Suprapubic skin (tissue), 4 donors: ENCODE measurements around the gene GSTM2. TPM values are rescaled to one million over a fixed set of nuclear protein-coding genes. Genes with fewer than 3 reads are reported as not detected.
"Not testable (repeated sequence)": the region's sequence is repeated elsewhere in the genome, so short reads cannot be mapped to it uniquely, and the experiment has no call there.

Experiments
- DNase-seq, 2 donors: peaks; one replicate each; pipeline ENCODE4 v3.0.0-alpha.2; 2019; ENCODE audit warnings: low spot score in 2 of 2
- H3K27ac ChIP-seq: fragments of 200-600 bp; sonication (generic); one replicate; pipeline ENCODE4 v1.5.1; 2019
- H3K27me3 ChIP-seq: fragments of 200-600 bp; sonication (generic); one replicate; pipeline ENCODE4 v1.5.1; 2019
- H3K36me3 ChIP-seq: fragments of 200-600 bp; sonication (generic); one replicate; pipeline ENCODE4 v1.5.1; 2019
- H3K4me1 ChIP-seq: fragments of 200-600 bp; sonication (generic); one replicate; pipeline ENCODE4 v1.5.1; 2019
- H3K4me3 ChIP-seq: fragments of 200-600 bp; sonication (generic); one replicate; pipeline ENCODE4 v1.5.1; 2019; ENCODE audit warnings: mild to moderate bottlenecking
- H3K9me3 ChIP-seq: fragments of 200-600 bp; sonication (generic); one replicate; pipeline ENCODE4 v1.5.1; 2019
- EP300 ChIP-seq: sonication (generic); formaldehyde crosslinking; IDR thresholded peaks from one replicate; pipeline ENCODE4 v1.6.1; 2017; ENCODE audit warnings: antibody characterized with exemption
- POLR2A ChIP-seq, 2 donors: fragments of 450-650 bp; IDR thresholded peaks; one replicate each; pipeline ENCODE4 v1.6.1; 2017; ENCODE audit warnings: antibody characterized with exemption in 2 of 2, mild to moderate bottlenecking in 2 of 2, moderate library complexity in 2 of 2
- POLR2AphosphoS5 ChIP-seq, 3 donors: sonication (generic); formaldehyde crosslinking; IDR thresholded peaks; one replicate each; pipeline ENCODE4 v1.6.1; 2017; ENCODE audit warnings: antibody characterized with exemption in 3 of 3
- WGBS: methylation state at CpG from one replicate; pipeline ENCODE4 v1.1.5; 2018; 5-methylcytosine and 5-hydroxymethylcytosine counted together
- total RNA-seq, 4 donors: library from RNA; depleted of rRNA; stranded (reverse); fragments of >200 nt; gene quantifications; one replicate each; pipeline ENCODE4 v1.1.0, GENCODE V29; 2016
- TF ChIP-seq, protein P1 (sequence below), 2 donors: fragments of 200-600 bp in 1 of 2; fragments of 450-650 bp in 1 of 2; sonication (generic) in 1 of 2; IDR thresholded peaks; one replicate each; pipeline ENCODE4 v1.5.1; 2016 to 2019; ENCODE audit warnings: antibody characterized with exemption in 2 of 2, mild to moderate bottlenecking in 1 of 2, moderate library complexity in 1 of 2

Gene GSTM2
- total RNA-seq, 4 donors from 2014 or later, result 103 to 366 (median 186) TPM

DNA sequence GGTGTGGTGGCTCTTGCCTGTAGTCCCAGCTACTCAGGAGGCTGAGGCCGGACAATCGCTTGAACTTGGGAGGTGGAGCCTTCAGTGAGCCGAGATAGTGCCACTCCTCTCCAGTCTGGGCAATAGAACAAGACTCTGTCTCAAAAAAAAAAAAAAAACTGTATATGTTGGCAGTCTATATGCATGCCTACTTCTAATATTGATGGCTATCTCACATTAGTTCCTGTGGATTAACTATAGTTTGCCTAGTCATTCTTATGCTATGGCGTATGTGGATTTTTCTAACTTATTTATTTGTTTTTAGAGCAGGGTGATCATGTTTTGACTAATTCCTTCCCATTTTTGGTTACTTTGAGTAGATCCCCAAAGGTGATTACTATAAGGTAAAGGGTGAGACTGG, 29.2 kb downstream of the GSTM2 start:
- no peaks in the 10 kb centered on the region for H3K9me3 ChIP-seq
- H3K27ac ChIP-seq, result no peak overlapping the region
- no peak overlapping the region for H3K4me3 ChIP-seq
- TF ChIP-seq POLR2A (IDR thresholded peaks at IDR 0.05) (no peak), POLR2AphosphoS5 (IDR thresholded peaks at IDR 0.05) (no peak), EP300 (no peak)
- TF ChIP-seq, protein P1, sequence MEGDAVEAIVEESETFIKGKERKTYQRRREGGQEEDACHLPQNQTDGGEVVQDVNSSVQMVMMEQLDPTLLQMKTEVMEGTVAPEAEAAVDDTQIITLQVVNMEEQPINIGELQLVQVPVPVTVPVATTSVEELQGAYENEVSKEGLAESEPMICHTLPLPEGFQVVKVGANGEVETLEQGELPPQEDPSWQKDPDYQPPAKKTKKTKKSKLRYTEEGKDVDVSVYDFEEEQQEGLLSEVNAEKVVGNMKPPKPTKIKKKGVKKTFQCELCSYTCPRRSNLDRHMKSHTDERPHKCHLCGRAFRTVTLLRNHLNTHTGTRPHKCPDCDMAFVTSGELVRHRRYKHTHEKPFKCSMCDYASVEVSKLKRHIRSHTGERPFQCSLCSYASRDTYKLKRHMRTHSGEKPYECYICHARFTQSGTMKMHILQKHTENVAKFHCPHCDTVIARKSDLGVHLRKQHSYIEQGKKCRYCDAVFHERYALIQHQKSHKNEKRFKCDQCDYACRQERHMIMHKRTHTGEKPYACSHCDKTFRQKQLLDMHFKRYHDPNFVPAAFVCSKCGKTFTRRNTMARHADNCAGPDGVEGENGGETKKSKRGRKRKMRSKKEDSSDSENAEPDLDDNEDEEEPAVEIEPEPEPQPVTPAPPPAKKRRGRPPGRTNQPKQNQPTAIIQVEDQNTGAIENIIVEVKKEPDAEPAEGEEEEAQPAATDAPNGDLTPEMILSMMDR (IDR thresholded peaks at IDR 0.05), result no peak
- H3K36me3 ChIP-seq, result no peaks in the 10 kb centered on the region
- no peaks in the 10 kb centered on the region for H3K4me1 ChIP-seq
- no CpG with 5 or more reads among the region's 4 CpGs for WGBS
- no peaks in the 10 kb centered on the region for H3K27me3 ChIP-seq
- no peak for DNase-seq

DNA sequence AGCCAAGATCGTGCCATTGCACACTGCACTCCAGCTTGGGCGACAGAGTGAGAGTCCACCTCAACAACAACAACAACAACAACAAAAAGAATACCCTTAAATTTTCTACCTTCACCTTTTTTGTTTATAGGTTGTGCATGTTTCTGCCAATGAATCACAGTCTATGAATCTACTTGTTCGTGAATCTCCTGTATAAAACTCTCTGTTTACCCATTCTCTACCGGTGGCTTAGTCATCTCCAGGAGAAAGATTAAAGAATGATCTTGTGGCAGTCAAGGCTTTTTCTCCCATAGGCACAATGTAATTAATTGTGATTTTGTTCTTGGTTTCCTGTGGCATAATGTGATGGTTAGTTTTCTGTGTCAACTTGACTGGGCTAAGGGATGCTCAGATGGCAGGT, 30.0 kb downstream of the GSTM2 start:
- H3K27me3 ChIP-seq, H3K9me3 ChIP-seq, H3K4me3 ChIP-seq, H3K36me3 ChIP-seq, H3K27ac ChIP-seq, DNase-seq, H3K4me1 ChIP-seq: not testable (repeated sequence)
- no CpG with 5 or more reads among the region's 4 CpGs for WGBS

DNA sequence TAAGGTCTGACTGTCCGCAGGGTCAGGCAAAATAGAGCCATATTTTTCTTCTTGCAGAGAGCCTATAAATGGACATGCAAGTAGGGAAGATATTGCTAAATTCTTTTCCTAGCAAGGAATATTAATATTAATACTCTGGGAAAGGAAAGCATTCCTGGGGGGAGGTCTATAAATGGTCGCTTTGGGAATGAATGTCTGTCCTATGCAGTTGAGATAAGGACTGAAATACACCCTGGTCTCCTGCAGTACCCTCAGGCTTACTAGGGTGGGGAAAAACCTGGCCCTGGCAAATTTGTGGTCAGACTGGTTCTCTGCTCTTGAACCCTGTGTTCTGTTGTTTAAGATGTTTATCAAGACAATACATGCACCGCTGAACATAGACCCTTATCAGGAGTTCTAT, 35.1 kb downstream of the GSTM2 start:
- WGBS, result 87% methylated on average over 3 of the region's 3 CpGs
- not testable (repeated sequence) for H3K4me1 ChIP-seq, H3K9me3 ChIP-seq, H3K27me3 ChIP-seq, H3K27ac ChIP-seq, H3K4me3 ChIP-seq, H3K36me3 ChIP-seq, DNase-seq

DNA sequence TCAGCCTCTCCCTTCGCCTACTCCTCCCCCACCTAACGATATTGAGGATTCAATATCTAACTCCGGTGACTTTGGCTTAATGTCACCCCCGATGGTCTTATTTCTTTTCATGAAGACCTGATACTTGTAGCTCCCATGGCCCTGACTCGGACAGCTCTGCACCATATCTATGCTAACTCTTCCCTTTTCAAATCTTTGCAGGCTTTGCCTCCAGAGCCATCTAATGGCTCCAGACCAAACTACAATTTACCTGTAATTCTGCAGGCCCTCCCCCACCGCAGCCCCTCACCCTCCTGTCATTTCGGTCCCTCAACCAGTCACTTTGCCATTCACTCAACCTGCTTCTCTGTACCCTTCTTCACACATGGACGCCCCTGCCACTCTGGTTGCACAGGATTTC, 36.3 kb downstream of the GSTM2 start:
- no peak overlapping the region for H3K4me3 ChIP-seq
- H3K27ac ChIP-seq, result no peak overlapping the region
- 79% methylated on average over 8 of the region's 8 CpGs for WGBS
- H3K27me3 ChIP-seq, result no peaks in the 10 kb centered on the region
- DNase-seq, result no peak
- no peak for TF ChIP-seq POLR2AphosphoS5 (IDR thresholded peaks at IDR 0.05)
- TF ChIP-seq, protein P1 (IDR thresholded peaks at IDR 0.05), result no peak
- no peak for TF ChIP-seq EP300
- TF ChIP-seq POLR2A (IDR thresholded peaks at IDR 0.05), result no peak
- no peaks in the 10 kb centered on the region for H3K9me3 ChIP-seq
- no peaks in the 10 kb centered on the region for H3K4me1 ChIP-seq
- H3K36me3 ChIP-seq, result no peaks in the 10 kb centered on the region

DNA sequence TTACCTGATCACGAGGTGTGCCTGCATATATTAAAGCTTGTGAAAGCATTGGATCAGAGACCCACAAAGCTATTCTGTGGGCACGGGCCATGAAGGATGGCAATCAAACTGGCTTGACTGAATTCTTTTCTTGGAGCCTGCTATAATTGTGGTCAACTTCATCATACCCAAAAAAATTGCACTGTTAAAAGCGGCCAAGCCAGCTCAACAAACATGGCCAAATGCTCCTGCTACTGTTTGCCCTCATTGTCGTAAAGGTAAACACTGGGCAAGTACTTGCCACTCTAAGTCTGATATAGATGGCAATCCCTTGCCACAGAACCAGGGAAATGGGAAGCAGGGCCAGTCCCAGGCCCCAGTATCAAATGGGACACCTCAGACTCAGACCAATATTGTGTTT, 37.6 kb downstream of the GSTM2 start:
- TF ChIP-seq POLR2AphosphoS5 (IDR thresholded peaks at IDR 0.05) (no peak), EP300 (no peak), POLR2A (IDR thresholded peaks at IDR 0.05) (no peak)
- TF ChIP-seq, protein P1 (IDR thresholded peaks at IDR 0.05), result no peak
- WGBS, result 87% methylated on average over 4 of the region's 4 CpGs
- Histone ChIP-seq H3K27ac (no peak overlapping the region), H3K36me3 (no peaks in the 10 kb centered on the region), H3K4me1 (no peaks in the 10 kb centered on the region), H3K4me3 (no peak overlapping the region), H3K27me3 (no peaks in the 10 kb centered on the region), H3K9me3 (no peaks in the 10 kb centered on the region)
- DNase-seq, result no peak

DNA sequence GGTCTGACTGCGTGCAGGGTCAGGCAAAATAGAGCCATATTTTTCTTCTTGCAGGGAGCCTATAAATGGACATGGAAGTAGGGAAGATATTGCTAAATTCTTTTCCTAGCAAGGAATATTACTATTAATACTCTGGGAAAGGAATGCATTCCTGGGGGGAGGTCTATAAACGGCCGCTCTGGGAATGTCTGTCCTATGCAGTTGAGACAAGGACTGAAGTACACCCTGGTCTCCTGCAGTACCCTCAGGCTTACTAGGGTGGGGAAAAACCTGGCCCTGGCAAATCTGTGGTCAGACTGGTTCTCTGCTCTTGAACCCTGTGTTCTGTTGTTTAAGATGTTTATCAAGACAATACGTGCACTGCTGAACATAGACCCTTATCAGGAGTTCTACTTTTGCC, 41.1 kb downstream of the GSTM2 start:
- not testable (repeated sequence) for H3K9me3 ChIP-seq, H3K36me3 ChIP-seq, H3K4me1 ChIP-seq, H3K27ac ChIP-seq, H3K27me3 ChIP-seq, DNase-seq, H3K4me3 ChIP-seq
- WGBS, result 62% methylated on average over 4 of the region's 4 CpGs

DNA sequence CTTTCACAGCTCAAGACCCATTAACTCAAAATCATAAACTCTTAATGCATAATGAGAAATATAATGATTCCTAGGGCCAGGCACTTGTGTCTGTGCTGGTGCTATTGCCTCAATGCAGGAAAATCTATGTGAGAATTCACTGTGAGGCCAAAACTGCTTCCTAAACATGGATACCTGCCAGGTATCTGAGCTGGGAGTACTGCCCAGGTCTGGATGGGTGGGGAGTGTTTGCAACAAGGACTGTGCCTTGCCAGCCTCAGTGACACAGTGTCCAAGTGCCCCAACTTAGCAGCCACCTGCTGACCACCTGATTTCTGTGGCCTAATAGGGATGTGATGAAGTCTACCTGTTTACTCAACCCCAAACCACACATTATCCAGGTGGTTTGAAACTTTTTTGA, 42.0 kb downstream of the GSTM2 start:
- DNase-seq, H3K4me3 ChIP-seq, H3K27me3 ChIP-seq, H3K9me3 ChIP-seq, H3K36me3 ChIP-seq, H3K4me1 ChIP-seq, H3K27ac ChIP-seq: not testable (repeated sequence)

DNA sequence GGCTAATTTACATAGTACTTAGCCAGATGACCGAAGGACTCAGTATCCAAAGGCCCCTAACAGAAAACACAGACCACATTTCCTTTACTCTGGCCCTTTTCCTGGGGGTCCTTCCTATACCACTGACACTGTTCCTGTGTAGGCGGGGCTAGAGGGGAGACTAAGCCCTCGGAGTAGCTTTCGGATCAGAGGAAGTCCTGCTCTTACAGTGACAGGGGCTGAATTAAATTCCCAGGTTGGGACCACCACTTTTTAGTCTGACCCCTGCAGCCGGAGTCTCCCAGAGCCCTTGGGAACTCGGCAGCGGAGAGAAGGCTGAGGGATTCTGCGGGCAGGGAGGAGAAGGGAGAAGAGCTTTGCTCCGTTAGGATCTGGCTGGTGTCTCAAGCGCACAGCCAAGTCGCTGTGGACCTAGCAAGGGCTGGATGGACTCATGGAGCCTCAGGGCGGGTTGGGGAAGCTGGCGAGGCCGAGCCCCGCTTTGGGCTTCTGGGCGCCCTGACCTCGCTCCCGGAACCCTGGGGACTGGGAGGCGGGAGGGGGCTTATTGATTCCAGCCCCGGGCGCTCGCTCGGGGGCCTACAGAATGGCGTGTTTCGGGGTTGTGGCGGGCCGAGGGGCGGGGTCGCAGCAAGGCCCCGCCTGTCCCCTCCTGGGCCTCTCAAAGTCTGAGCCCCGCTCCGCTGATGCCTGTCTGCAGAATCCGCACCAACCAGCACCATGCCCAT, 43.9 kb downstream of the GSTM2 start, which contains the start of gene GSTM5:
TSS of gene GSTM5 (plus strand) at position 659 of the 728 bp plus-strand sequence. CDS start at position 721, 62 bp downstream.
- Histone ChIP-seq H3K4me3 (peak within 1 kb of the TSS; percentile 30), H3K4me1 (peaks cover 22% of the 10 kb centered on the region)
- not testable (repeated sequence) for H3K27me3 ChIP-seq, H3K9me3 ChIP-seq, DNase-seq, H3K27ac ChIP-seq, H3K36me3 ChIP-seq
- WGBS, result 51% methylated on average over 8 of the region's 33 CpGs
